MM.1S (cell line): ENCODE results near the gene NSD1.
"Not testable (repeated sequence)": the region's sequence is repeated elsewhere in the genome, so short reads cannot be mapped to it uniquely, and the experiment has no call there.

Experiments
- DNase-seq: peaks from one replicate; pipeline ENCODE4 v3.0.0-alpha.2; 2015
- H2AFZ ChIP-seq: fragments of 300-600 bp; sonication (generic); 2 replicates; pipeline ENCODE4 v1.6.0; 2016; ENCODE audit warnings: antibody characterized with exemption, low read length
- H3F3A ChIP-seq: fragments of 300-600 bp; sonication (generic); 2 replicates; pipeline ENCODE4 v1.6.1; 2016; ENCODE audit warnings: mild to moderate bottlenecking, antibody characterized with exemption, low read length, moderate library complexity, mixed read lengths; ENCODE audit not compliant: insufficient read depth
- H3K27ac ChIP-seq: fragments of 300-600 bp; sonication (generic); 2 replicates; pipeline ENCODE4 v1.5.1; 2016; ENCODE audit warnings: mild to moderate bottlenecking, low read length
- H3K27me3 ChIP-seq: fragments of 300-600 bp; sonication (generic); replicated peaks from 2 replicates; pipeline ENCODE4 v1.6.0; 2016; ENCODE audit warnings: low read length; ENCODE audit not compliant: insufficient read depth
- H3K36me3 ChIP-seq: fragments of 300-600 bp; sonication (generic); replicated peaks from 2 replicates; pipeline ENCODE4 v1.6.1; 2016; ENCODE audit warnings: mild to moderate bottlenecking, low read length, mixed read lengths; ENCODE audit not compliant: insufficient read depth
- H3K4me1 ChIP-seq: fragments of 300-600 bp; sonication (generic); 2 replicates; pipeline ENCODE4 v1.6.1; 2016; ENCODE audit warnings: low read length, mixed read lengths
- H3K4me2 ChIP-seq: fragments of 300-600 bp; sonication (generic); 2 replicates; pipeline ENCODE4 v1.6.0; 2016; ENCODE audit warnings: low read depth, low read length
- H3K4me3 ChIP-seq: fragments of 300-600 bp; sonication (generic); 2 replicates; pipeline ENCODE4 v1.5.1; 2016; ENCODE audit warnings: low read length, mixed read lengths
- H3K79me2 ChIP-seq: fragments of 300-600 bp; sonication (generic); 2 replicates; pipeline ENCODE4 v1.6.1; 2016; ENCODE audit warnings: mixed run types, low read length, mixed read lengths
- H3K9ac ChIP-seq: fragments of 300-600 bp; sonication (generic); 2 replicates; pipeline ENCODE4 v1.6.1; 2016; ENCODE audit warnings: low read length, mixed read lengths
- H3K9me2 ChIP-seq: fragments of 300-600 bp; sonication (generic); replicated peaks from 2 replicates; pipeline ENCODE4 v1.6.1; 2016; ENCODE audit warnings: mild to moderate bottlenecking, low read length, mixed read lengths; ENCODE audit not compliant: insufficient read depth
- H3K9me3 ChIP-seq: fragments of 300-600 bp; sonication (generic); replicated peaks from 2 replicates; pipeline ENCODE4 v1.6.1; 2016; ENCODE audit warnings: mild to moderate bottlenecking, low read length, mixed read lengths; ENCODE audit not compliant: insufficient read depth
- H4K20me1 ChIP-seq: fragments of 300-600 bp; sonication (generic); 2 replicates; pipeline ENCODE4 v1.6.1; 2016; ENCODE audit warnings: mild to moderate bottlenecking, low read length, moderate library complexity, mixed read lengths; ENCODE audit not compliant: insufficient read depth
- EZH2 ChIP-seq: fragments of 300-600 bp; sonication (generic); optimal IDR thresholded peaks from 2 replicates; pipeline ENCODE3; 2017; ENCODE audit warnings: low read depth, mild to moderate bottlenecking, antibody characterized with exemption, low read length, mixed read lengths
- EZH2phosphoT487 ChIP-seq: fragments of 300-600 bp; sonication (generic); IDR thresholded peaks from 2 replicates; pipeline ENCODE4 v1.6.1; 2018; ENCODE audit warnings: antibody characterized with exemption, low read length
- TF ChIP-seq, protein P1 (sequence below): fragments of 300-600 bp; sonication (generic); IDR thresholded peaks from 2 replicates; pipeline ENCODE4 v1.5.1; 2016; ENCODE audit warnings: antibody characterized with exemption, low read length, mixed read lengths

The NSD1 gene

DNA sequence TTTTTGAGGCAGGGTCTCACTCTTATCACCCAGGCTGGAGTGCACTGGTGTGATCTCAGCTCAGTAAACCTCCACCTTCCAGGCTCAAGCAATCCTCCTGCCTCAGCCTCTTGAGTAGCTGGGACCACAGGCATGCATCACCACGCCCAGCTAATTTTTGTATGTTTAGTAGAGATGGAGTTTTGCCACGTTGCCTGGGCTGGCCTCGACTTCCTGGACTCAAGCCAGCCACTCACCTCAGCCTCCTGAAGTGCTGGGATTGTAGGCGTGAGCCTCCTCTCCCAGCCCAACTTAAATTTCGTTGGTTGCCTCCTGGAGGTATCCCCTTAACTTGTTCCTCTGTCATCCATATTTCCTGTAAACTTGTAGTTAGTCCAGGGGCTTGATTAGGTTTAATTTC, 122.7 kb downstream of the NSD1 start:
- no peak for DNase-seq
- Histone ChIP-seq H3K9ac (no peak overlapping the region), H3K4me3 (no peak overlapping the region)

DNA sequence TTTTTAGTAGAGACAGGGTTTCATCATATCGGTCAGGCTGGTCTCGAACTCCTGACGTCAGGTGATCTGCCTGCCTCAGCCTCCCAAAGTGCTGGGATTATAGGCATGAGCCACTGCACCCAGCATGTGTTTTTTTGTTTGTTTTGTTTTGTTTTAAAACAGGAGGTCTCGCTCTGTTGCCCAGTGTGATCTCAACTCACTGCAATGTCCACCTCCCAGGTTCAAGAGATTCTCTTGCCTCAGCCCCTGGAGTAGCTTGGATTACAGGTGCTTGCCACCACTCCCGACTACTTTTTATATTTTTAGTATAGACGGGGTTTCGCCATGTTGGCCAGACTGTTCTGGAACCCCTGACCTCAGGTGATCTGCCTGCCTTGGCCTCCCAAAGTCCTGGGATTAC, 125.1 kb downstream of the NSD1 start:
- H3K9me2 ChIP-seq, H3K79me2 ChIP-seq, H3K27ac ChIP-seq, DNase-seq, H2AFZ ChIP-seq, H3K9me3 ChIP-seq, H4K20me1 ChIP-seq, H3K4me2 ChIP-seq, H3K4me3 ChIP-seq, H3K9ac ChIP-seq, H3K27me3 ChIP-seq, H3K36me3 ChIP-seq, H3F3A ChIP-seq: not testable (repeated sequence)
- H3K4me1 ChIP-seq = peaks cover 19% of the 10 kb centered on the region

More for the DNA sequence above, 122.7 kb downstream of the NSD1 start:
- H2AFZ ChIP-seq = no peak overlapping the region
- H3F3A ChIP-seq = no peaks in the 10 kb centered on the region
- no peaks in the 10 kb centered on the region for H3K9me3 ChIP-seq
- H3K36me3 ChIP-seq = 0 out of 2 replicates have a peak, but pooled peaks cover 2% of the 10 kb centered on the region
- H3K79me2 ChIP-seq = no peaks in the 10 kb centered on the region
- H3K9me2 ChIP-seq = no peaks in the 10 kb centered on the region
- no peaks in the 10 kb centered on the region for H3K27me3 ChIP-seq
- no peaks in the 10 kb centered on the region for H4K20me1 ChIP-seq
- H3K4me2 ChIP-seq = no peak overlapping the region
- no peak for TF ChIP-seq EZH2
- TF ChIP-seq, protein P1, sequence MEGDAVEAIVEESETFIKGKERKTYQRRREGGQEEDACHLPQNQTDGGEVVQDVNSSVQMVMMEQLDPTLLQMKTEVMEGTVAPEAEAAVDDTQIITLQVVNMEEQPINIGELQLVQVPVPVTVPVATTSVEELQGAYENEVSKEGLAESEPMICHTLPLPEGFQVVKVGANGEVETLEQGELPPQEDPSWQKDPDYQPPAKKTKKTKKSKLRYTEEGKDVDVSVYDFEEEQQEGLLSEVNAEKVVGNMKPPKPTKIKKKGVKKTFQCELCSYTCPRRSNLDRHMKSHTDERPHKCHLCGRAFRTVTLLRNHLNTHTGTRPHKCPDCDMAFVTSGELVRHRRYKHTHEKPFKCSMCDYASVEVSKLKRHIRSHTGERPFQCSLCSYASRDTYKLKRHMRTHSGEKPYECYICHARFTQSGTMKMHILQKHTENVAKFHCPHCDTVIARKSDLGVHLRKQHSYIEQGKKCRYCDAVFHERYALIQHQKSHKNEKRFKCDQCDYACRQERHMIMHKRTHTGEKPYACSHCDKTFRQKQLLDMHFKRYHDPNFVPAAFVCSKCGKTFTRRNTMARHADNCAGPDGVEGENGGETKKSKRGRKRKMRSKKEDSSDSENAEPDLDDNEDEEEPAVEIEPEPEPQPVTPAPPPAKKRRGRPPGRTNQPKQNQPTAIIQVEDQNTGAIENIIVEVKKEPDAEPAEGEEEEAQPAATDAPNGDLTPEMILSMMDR = no peak
- TF ChIP-seq EZH2phosphoT487 = no peak
- no peaks in the 10 kb centered on the region for H3K4me1 ChIP-seq
- H3K27ac ChIP-seq = no peak overlapping the region

DNA sequence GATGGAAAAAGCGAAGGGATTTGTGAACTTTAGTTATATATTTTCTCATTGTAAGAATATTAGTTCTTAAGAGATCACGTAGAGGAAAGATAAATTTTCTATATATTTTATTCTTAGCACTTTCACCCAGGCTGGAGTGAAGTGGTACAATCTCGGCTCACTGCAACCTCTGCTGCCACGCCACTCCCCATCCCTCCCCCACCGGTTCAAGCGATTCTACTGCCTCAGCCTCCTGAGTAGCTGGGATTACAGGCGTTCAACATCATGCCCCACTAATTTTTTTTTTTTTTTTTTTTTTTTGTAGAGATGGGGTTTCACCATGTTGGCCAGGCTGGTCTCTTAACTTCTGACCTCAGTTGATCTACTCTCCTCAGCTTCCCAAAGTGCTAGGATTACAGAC, 127.4 kb downstream of the NSD1 start:
- TF ChIP-seq EZH2 (no peak), EZH2phosphoT487 (no peak)
- TF ChIP-seq, protein P1 = no peak
- peaks cover 24% of the 10 kb centered on the region for H3K4me1 ChIP-seq
- H3F3A ChIP-seq = no peaks in the 10 kb centered on the region
- DNase-seq = no peak
- H3K79me2 ChIP-seq = no peaks in the 10 kb centered on the region
- no peak overlapping the region for H2AFZ ChIP-seq
- no peak overlapping the region for H3K27ac ChIP-seq
- no peak overlapping the region for H3K4me2 ChIP-seq
- no peaks in the 10 kb centered on the region for H4K20me1 ChIP-seq
- H3K9ac ChIP-seq = no peak overlapping the region
- no peaks in the 10 kb centered on the region for H3K9me3 ChIP-seq
- H3K36me3 ChIP-seq = 0 out of 2 replicates have a peak, but pooled peaks cover 2% of the 10 kb centered on the region
- no peak overlapping the region for H3K4me3 ChIP-seq
- H3K9me2 ChIP-seq = no peaks in the 10 kb centered on the region
- H3K27me3 ChIP-seq = no peaks in the 10 kb centered on the region

DNA sequence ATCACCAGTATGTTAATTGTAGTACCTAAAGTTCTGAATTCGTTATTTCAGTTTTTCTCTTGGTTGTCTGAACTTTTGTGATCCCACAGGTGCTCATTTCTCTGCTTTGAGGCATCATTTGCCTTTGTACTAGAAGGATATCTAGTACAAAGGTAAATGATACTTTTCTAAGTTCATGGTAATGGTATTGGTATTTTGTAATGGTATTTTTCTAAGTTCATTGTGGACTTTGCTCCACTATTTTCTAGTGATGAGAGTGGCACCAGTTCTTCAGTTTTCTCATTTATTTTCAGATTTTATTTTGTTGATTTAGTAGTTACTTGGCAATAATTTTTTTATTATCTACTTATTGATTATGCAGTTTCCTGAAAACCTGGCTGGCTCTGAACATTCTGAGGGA, 127.9 kb downstream of the NSD1 start:
- H3K4me3 ChIP-seq = no peak overlapping the region
- H3K36me3 ChIP-seq = 0 out of 2 replicates have a peak, but pooled peaks cover 2% of the 10 kb centered on the region
- no peaks in the 10 kb centered on the region for H3K79me2 ChIP-seq
- no peaks in the 10 kb centered on the region for H3K27me3 ChIP-seq
- H3F3A ChIP-seq = no peaks in the 10 kb centered on the region
- H3K27ac ChIP-seq = no peak overlapping the region
- no peaks in the 10 kb centered on the region for H3K9me3 ChIP-seq
- H3K9me2 ChIP-seq = no peaks in the 10 kb centered on the region
- no peak overlapping the region for H3K9ac ChIP-seq
- no peak for TF ChIP-seq EZH2phosphoT487
- TF ChIP-seq EZH2 = no peak
- TF ChIP-seq, protein P1 = no peak
- H3K4me1 ChIP-seq = peaks cover 24% of the 10 kb centered on the region
- H3K4me2 ChIP-seq = no peak overlapping the region
- no peak overlapping the region for H2AFZ ChIP-seq
- DNase-seq = no peak
- no peaks in the 10 kb centered on the region for H4K20me1 ChIP-seq
